Gastrocnemius medialis (tissue), 4 donors: Measurements from ENCODE around the gene ATP5F1B. TPM values are rescaled to one million over a fixed set of nuclear protein-coding genes. Genes with fewer than 3 reads are reported as not detected.
"Not testable (repeated sequence)": the region's sequence is repeated elsewhere in the genome, so short reads cannot be mapped to it uniquely, and the experiment has no call there.

Experiments
- ATAC-seq, 2 donors: fragments of 150-250 bp; one replicate each; pipeline ENCODE4 v1.9.1; 2016
- DNase-seq, 2 donors: peaks; one replicate each; pipeline ENCODE4 v3.0.0-alpha.2; 2019
- H3K27ac ChIP-seq, 4 donors: fragments of 200-600 bp; sonication (generic); 1 replicate in 1 of 4; 2 replicates in 3 of 4; pipeline ENCODE4 v1.5.1; 2016 to 2018; ENCODE audit warnings: mild to moderate bottlenecking in 2 of 4, moderate library complexity in 1 of 4
- H3K27me3 ChIP-seq, 3 donors: fragments of 200-600 bp; sonication (generic) in 2 of 3; 1 replicate in 1 of 3; 2 replicates in 2 of 3; pipeline versions ENCODE4 v1.5.1 to v1.6.0; 2016 to 2019; ENCODE audit warnings: mild to moderate bottlenecking in 1 of 3, moderate library complexity in 1 of 3
- H3K36me3 ChIP-seq, 2 donors: fragments of 200-600 bp; sonication (generic) in 1 of 2; one replicate each; pipeline ENCODE4 v1.5.1; 2017 to 2018
- H3K4me1 ChIP-seq, 2 donors: fragments of 200-600 bp; sonication (generic) in 1 of 2; one replicate each; pipeline ENCODE4 v1.5.1; 2016 to 2017; ENCODE audit warnings: mild to moderate bottlenecking in 2 of 2
- H3K4me3 ChIP-seq, 4 donors: fragments of 200-600 bp; sonication (generic) in 3 of 4; 1 replicate in 1 of 4; 2 replicates in 3 of 4; pipeline ENCODE4 v1.5.1; 2016 to 2019; ENCODE audit warnings: mild to moderate bottlenecking in 2 of 4
- H3K9me3 ChIP-seq, 3 donors: fragments of 200-600 bp; sonication (generic) in 2 of 3; 1 replicate in 1 of 3; 2 replicates in 2 of 3; pipeline ENCODE4 v1.5.1; 2016 to 2019
- CTCF ChIP-seq, 5 experiments: fragments of 450-650 bp in 3 of 5; fragments of 200-600 bp in 2 of 5; sonication (generic) in 2 of 5; IDR thresholded peaks in 4 of 5; conservative IDR thresholded peaks in 1 of 5; 1 replicate in 4 of 5; 2 replicates in 1 of 5; pipeline ENCODE4 v1.5.1; 2016 to 2019; ENCODE audit warnings: antibody characterized with exemption in 5 of 5, mild to moderate bottlenecking in 3 of 5, moderate library complexity in 3 of 5
- POLR2A ChIP-seq, 2 donors: fragments of 450-650 bp; IDR thresholded peaks; one replicate each; pipeline ENCODE4 v1.6.1; 2017; ENCODE audit warnings: antibody characterized with exemption in 2 of 2, mild to moderate bottlenecking in 2 of 2, moderate library complexity in 2 of 2
- in situ Hi-C, 4 donors: fragments of 200-750 bp; cut with MboI; loops; one replicate each; pipeline versions ENCODE4 v1.15.0 to v1.8.0; 2017; ENCODE audit warnings: low sequenced_read_pairs in 4 of 4
- intact Hi-C: fragments of 100-400 bp; cut with DNase I; formaldehyde crosslinking; loops from one replicate; pipeline ENCODE4 v1.15.1; 2023; ENCODE audit warnings: low total_unique reads
- total RNA-seq, 4 donors: library from RNA; depleted of rRNA; stranded (reverse); fragments of >200 nt; gene quantifications; one replicate each; pipeline versions ENCODE4 v1.1.0 to v1.2.3, GENCODE V29; 2016

ATP5F1B gene
- total RNA-seq, 4 donors from 2014 or later = 779 to 1,310 (median 926) TPM

- no peak for ATAC-seq
- TF ChIP-seq CTCF (IDR thresholded peaks at IDR 0.05 in 4 of 5, conservative IDR thresholded peaks at IDR 0.05 in 1 of 5) (no peak), POLR2A (IDR thresholded peaks at IDR 0.05) (no peak)
- intact Hi-C loops (no loop called here), in situ Hi-C loops (no loop called here)
- Histone ChIP-seq H3K4me1 (no peaks in the 10 kb centered on the region), H3K27me3 (no peaks in the 10 kb centered on the region), H3K9me3 (no peaks in the 10 kb centered on the region), H3K4me3 (no peak overlapping the region), H3K36me3 (no peaks in the 10 kb centered on the region), H3K27ac (no peak overlapping the region)
- DNase-seq = no peak
Measured at GRCh38 chr12:56657416-56658379, 11.9 kb upstream of the ATP5F1B start.

GRCh38 chr12:56653781-56654180 is 8.0 kb upstream of the ATP5F1B start:
- H3K9me3 ChIP-seq, in situ Hi-C loops, H3K27me3 ChIP-seq, H3K36me3 ChIP-seq, ATAC-seq, H3K4me1 ChIP-seq, DNase-seq, H3K4me3 ChIP-seq, H3K27ac ChIP-seq, intact Hi-C loops: not testable (repeated sequence)

- H3K27me3 ChIP-seq, H3K9me3 ChIP-seq, H3K4me3 ChIP-seq, DNase-seq, ATAC-seq, intact Hi-C loops, H3K27ac ChIP-seq: not testable (repeated sequence)
- peaks cover 19 to 21% of the 10 kb centered on the region in 2 donors for H3K4me1 ChIP-seq
- in situ Hi-C loops = loop anchor here in 2 of 4 donors (10.0 to 25.0 kb wide), 2 partner anchors 77 to 864 kb away; partner anchors contain the start of genes DDIT3 (in 1 of the 2), MBD6 (in 1 of the 2) and NACA (in 1 of the 2)
- H3K36me3 ChIP-seq = peaks cover 6 to 21% of the 10 kb centered on the region in 2 donors
Measured at GRCh38 chr12:56648023-56648422, 2.2 kb upstream of the ATP5F1B start.

GRCh38 chr12:56645201-56645716 is 525 bp downstream of the ATP5F1B start:
- H3K36me3 ChIP-seq = peaks cover 12 to 49% of the 10 kb centered on the region in 2 donors
- TF ChIP-seq POLR2A (IDR thresholded peaks at IDR 0.05) (no peak), CTCF (IDR thresholded peaks at IDR 0.05 in 4 of 5, conservative IDR thresholded peaks at IDR 0.05 in 1 of 5) (peak in 1 of 5 experiments; percentile 9)
- in situ Hi-C loops = loop anchor here in 2 of 4 donors (10.0 to 25.0 kb wide), 2 partner anchors 80 to 867 kb away; partner anchors contain the start of genes DDIT3 (in 1 of the 2), MBD6 (in 1 of the 2) and NACA (in 1 of the 2)
- H3K27me3 ChIP-seq = no peaks in the 10 kb centered on the region
- DNase-seq (peak in 1 of 2 donors; percentile 33), ATAC-seq (peak; percentile 9 to 11)
- no peaks in the 10 kb centered on the region for H3K9me3 ChIP-seq
- H3K4me3 ChIP-seq = peak overlapping the region; percentile 66 to 99 (median 94)
- intact Hi-C loops = loop anchor here (1.0 to 2.0 kb wide), 2 partner anchors 44 to 80 kb away; partner anchors contain the start of genes NACA and PTGES3
- H3K4me1 ChIP-seq = peaks cover 27 to 38% of the 10 kb centered on the region in 2 donors
- H3K27ac ChIP-seq = peak overlapping the region; percentile 92 to 99 (median 95)

GRCh38 chr12:56644654-56645053 is 1.1 kb downstream of the ATP5F1B start:
- TF ChIP-seq POLR2A (IDR thresholded peaks at IDR 0.05) = no peak
- TF ChIP-seq CTCF (IDR thresholded peaks at IDR 0.05 in 4 of 5, conservative IDR thresholded peaks at IDR 0.05 in 1 of 5) = no peak
- H3K27me3 ChIP-seq = no peaks in the 10 kb centered on the region
- H3K9me3 ChIP-seq = no peaks in the 10 kb centered on the region
- in situ Hi-C loops (loop anchor here in 2 of 4 donors (10.0 to 25.0 kb wide), 2 partner anchors 80 to 868 kb away; partner anchors contain the start of genes DDIT3 (in 1 of the 2), MBD6 (in 1 of the 2) and NACA (in 1 of the 2)), intact Hi-C loops (loop anchor here (1.0 to 2.0 kb wide), 2 partner anchors 44 to 81 kb away; partner anchors contain the start of genes NACA and PTGES3)
- H3K36me3 ChIP-seq = peaks cover 12 to 55% of the 10 kb centered on the region in 2 donors
- peaks cover 27 to 44% of the 10 kb centered on the region in 2 donors for H3K4me1 ChIP-seq
- ATAC-seq (no peak), DNase-seq (no peak)
- H3K27ac ChIP-seq = peak overlapping the region; percentile 92 to 99 (median 95)
- peak overlapping the region; percentile 66 to 99 (median 94) for H3K4me3 ChIP-seq
